CD14-positive monocyte (primary cell): ENCODE data around the gene BBLN. TPM values are rescaled to one million over a fixed set of nuclear protein-coding genes. Genes with fewer than 3 reads are reported as not detected.

Experiments
- DNase-seq, 3 donors: peaks; one replicate each; pipeline ENCODE4 v3.0.0-alpha.2; 2011 to 2022
- H2AFZ ChIP-seq: 2 replicates; pipeline ENCODE4 v1.6.0; 2012; ENCODE audit warnings: mild to moderate bottlenecking, low read depth, low read length, inconsistent platforms; ENCODE audit not compliant: insufficient read depth, poor library complexity, severe bottlenecking
- H3K27ac ChIP-seq, 2 donors: 1 replicate in 1 of 2; 2 replicates in 1 of 2; pipeline ENCODE4 v1.5.1; 2012 to 2013; ENCODE audit warnings: low read length in 2 of 2, control low read depth in 1 of 2, inconsistent platforms in 1 of 2, low read depth in 1 of 2, mild to moderate bottlenecking in 1 of 2
- H3K27me3 ChIP-seq, 2 donors: one replicate each; pipeline versions ENCODE4 v1.6.0 to v1.6.1; 2011 to 2013; ENCODE audit warnings: low read length in 2 of 2; ENCODE audit not compliant: control insufficient read depth in 2 of 2, insufficient read depth in 2 of 2
- H3K36me3 ChIP-seq, 2 donors: replicated peaks in 1 of 2; 1 replicate in 1 of 2; 2 replicates in 1 of 2; pipeline versions ENCODE4 v1.5.1 to v1.6.1; 2012 to 2013; ENCODE audit warnings: low read length in 2 of 2, control low read depth in 1 of 2, inconsistent platforms in 1 of 2, mild to moderate bottlenecking in 1 of 2; ENCODE audit not compliant: insufficient read depth in 2 of 2, control insufficient read depth in 1 of 2
- H3K4me1 ChIP-seq, 2 donors: 1 replicate in 1 of 2; 2 replicates in 1 of 2; pipeline versions ENCODE4 v1.5.1 to v1.6.1; 2012 to 2013; ENCODE audit warnings: low read length in 2 of 2, control low read depth in 1 of 2, inconsistent platforms in 1 of 2, mild to moderate bottlenecking in 1 of 2, moderate library complexity in 1 of 2; ENCODE audit not compliant: insufficient read depth in 2 of 2, control insufficient read depth in 1 of 2
- H3K4me2 ChIP-seq: replicated peaks from 2 replicates; pipeline ENCODE3; 2012; ENCODE audit warnings: low read length, moderate library complexity, mild to moderate bottlenecking; ENCODE audit not compliant: poor library complexity, severe bottlenecking; ENCODE audit errors: extremely low read depth
- H3K4me3 ChIP-seq, 3 experiments: fragments of 200-600 bp in 1 of 3; sonication (generic) in 1 of 3; replicated peaks in 1 of 3; 1 replicate in 2 of 3; 2 replicates in 1 of 3; pipeline ENCODE4 v1.5.1; 2011 to 2013; ENCODE audit warnings: low read length in 3 of 3, mild to moderate bottlenecking in 3 of 3, control low read depth in 2 of 3, low read depth in 2 of 3, inconsistent platforms in 1 of 3, moderate library complexity in 1 of 3
- H3K79me2 ChIP-seq: 2 replicates; pipeline ENCODE4 v1.6.0; 2012; ENCODE audit warnings: mild to moderate bottlenecking, control low read depth, inconsistent platforms, low read length, moderate library complexity; ENCODE audit not compliant: insufficient read depth
- H3K9ac ChIP-seq: 2 replicates; pipeline ENCODE4 v1.6.0; 2017; ENCODE audit warnings: low read length, mild to moderate bottlenecking; ENCODE audit not compliant: insufficient read depth, poor library complexity, severe bottlenecking
- H3K9me3 ChIP-seq, 2 donors: replicated peaks in 1 of 2; 1 replicate in 1 of 2; 2 replicates in 1 of 2; pipeline versions ENCODE4 v1.5.1 to v1.6.1; 2012 to 2013; ENCODE audit warnings: low read length in 2 of 2, control low read depth in 1 of 2; ENCODE audit not compliant: control insufficient read depth in 1 of 2, insufficient read depth in 1 of 2
- H4K20me1 ChIP-seq: 2 replicates; pipeline ENCODE4 v1.6.0; 2012; ENCODE audit warnings: mild to moderate bottlenecking, low read length, control low read depth, moderate library complexity; ENCODE audit not compliant: insufficient read depth
- H3K27ac Mint-ChIP-seq, 7 donors: one replicate each; pipeline ENCODE4 v1.8.0; 2020; ENCODE audit warnings: mild to moderate bottlenecking in 7 of 7, mixed read lengths in 7 of 7, moderate library complexity in 6 of 7, inconsistent platforms in 2 of 7
- H3K27me3 Mint-ChIP-seq, 3 donors: one replicate each; pipeline ENCODE4 v1.8.0; 2021 to 2022; ENCODE audit warnings: low read depth in 3 of 3, mild to moderate bottlenecking in 3 of 3, mixed read lengths in 3 of 3, moderate library complexity in 3 of 3, inconsistent platforms in 1 of 3
- H3K36me3 Mint-ChIP-seq, 2 donors: one replicate each; pipeline ENCODE4 v1.8.0; 2020; ENCODE audit warnings: mixed read lengths in 2 of 2, inconsistent platforms in 1 of 2, mild to moderate bottlenecking in 1 of 2
- H3K4me1 Mint-ChIP-seq: one replicate; pipeline ENCODE4 v1.8.0; 2020; ENCODE audit warnings: mild to moderate bottlenecking, mixed read lengths
- H3K4me3 Mint-ChIP-seq, 2 donors: one replicate each; pipeline ENCODE4 v1.8.0; 2020; ENCODE audit warnings: mild to moderate bottlenecking in 2 of 2, mixed read lengths in 2 of 2, moderate library complexity in 1 of 2
- H3K9me3 Mint-ChIP-seq, 7 donors: one replicate each; pipeline ENCODE4 v1.8.0; 2020 to 2022; ENCODE audit warnings: mixed read lengths in 7 of 7, mild to moderate bottlenecking in 6 of 7, moderate library complexity in 6 of 7, inconsistent platforms in 2 of 7
- CTCF ChIP-seq: fragments of 200-600 bp; IDR thresholded peaks from one replicate; pipeline ENCODE4 v1.8.0; 2022; ENCODE audit warnings: antibody characterized with exemption, mild to moderate bottlenecking
- WGBS: methylation state at CpG from one replicate; pipeline ENCODE4 v1.1.5; 2013; ENCODE audit warnings: missing lambda C conversion rate; ENCODE audit not compliant: insufficient coverage; 5-methylcytosine and 5-hydroxymethylcytosine counted together
- intact Hi-C, 2 donors: fragments of 100-400 bp; cut with micrococcal nuclease; formaldehyde crosslinking; loops; one replicate each; pipeline versions ENCODE4 v1.15.0 to v1.15.1; 2023
- polyA plus RNA-seq, 3 donors: library from polyadenylated mRNA; depleted of rRNA in 1 of 3; unstranded in 2 of 3; stranded (reverse) in 1 of 3; fragments of 300-500 nt in 2 of 3; fragments of >200 nt in 1 of 3; fragmentation: Illumina TruSeq in 2 of 3; gene quantifications; 1 replicate in 2 of 3; 2 replicates in 1 of 3; pipeline ENCODE4 v1.2.3, GENCODE V29; 2012 to 2021

BBLN gene
- polyA plus RNA-seq, 3 donors = 51.5 to 74.8 (median 54.5) TPM

DNA sequence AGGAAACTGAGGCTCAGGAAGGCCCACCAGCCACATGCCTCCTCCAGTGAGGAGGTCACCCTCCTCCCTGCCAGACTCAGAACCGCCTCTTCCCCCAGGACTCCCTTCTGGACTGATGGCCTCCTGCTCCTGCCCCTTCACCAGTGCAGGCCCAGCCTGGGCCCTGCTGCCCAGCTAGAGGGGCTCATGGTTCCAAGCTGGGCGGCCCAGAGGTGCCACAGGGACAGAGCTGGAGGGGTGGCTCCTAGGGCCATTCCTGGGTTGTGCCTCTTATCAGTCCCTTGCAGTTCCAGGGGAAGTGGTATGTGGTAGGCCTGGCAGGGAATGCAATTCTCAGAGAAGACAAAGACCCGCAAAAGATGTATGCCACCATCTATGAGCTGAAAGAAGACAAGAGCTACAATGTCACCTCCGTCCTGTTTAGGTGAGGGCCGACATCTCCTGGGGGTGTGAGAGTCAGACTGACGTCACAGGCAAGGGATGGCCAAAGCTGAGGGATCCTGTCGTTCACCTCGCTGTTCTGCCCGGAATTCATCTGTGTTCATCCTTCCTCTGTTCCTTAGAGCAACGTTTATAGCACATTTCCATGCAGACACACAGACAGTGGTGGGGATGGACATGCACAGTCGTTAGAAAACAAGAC is 10.0 kb upstream of the BBLN start:
- no peaks in the 10 kb centered on the region for H3K4me1 ChIP-seq
- H3K4me2 ChIP-seq = no peak overlapping the region
- H3K27me3 Mint-ChIP-seq = peaks cover 0 to 12% (median 5%) of the 10 kb centered on the region in 3 donors
- no peak overlapping the region for H3K4me3 ChIP-seq
- intact Hi-C loops = no loop called here
- no peaks in the 10 kb centered on the region for H3K79me2 ChIP-seq
- H3K9me3 ChIP-seq = no peaks in the 10 kb centered on the region
- H3K27me3 ChIP-seq = no peaks in the 10 kb centered on the region
- TF ChIP-seq CTCF = no peak
- no peak overlapping the region for H2AFZ ChIP-seq
- H3K9me3 Mint-ChIP-seq = no peaks in the 10 kb centered on the region
- no peak overlapping the region for H3K27ac ChIP-seq
- no peaks in the 10 kb centered on the region for H3K36me3 Mint-ChIP-seq
- no peak overlapping the region for H3K4me3 Mint-ChIP-seq
- no peak overlapping the region for H3K9ac ChIP-seq
- H3K4me1 Mint-ChIP-seq = no peaks in the 10 kb centered on the region
- no peaks in the 10 kb centered on the region for H4K20me1 ChIP-seq
- DNase-seq = no peak
- H3K27ac Mint-ChIP-seq = no peak overlapping the region
- WGBS = 40% methylated on average over 6 of the region's 11 CpGs
- H3K36me3 ChIP-seq = no peaks in the 10 kb centered on the region

GRCh38 chr9:128150594-128151308 is 9.3 kb upstream of the BBLN start:
- H3K4me3 ChIP-seq = no peak overlapping the region
- peak; percentile 14 for TF ChIP-seq CTCF
- H3K36me3 ChIP-seq = no peaks in the 10 kb centered on the region
- Mint-ChIP-seq H3K36me3 (no peaks in the 10 kb centered on the region), H3K27me3 (peaks cover 1 to 12% (median 5%) of the 10 kb centered on the region in 3 donors), H3K27ac (peak overlapping the region in 2 of 7 donors; percentile 8 to 13), H3K4me1 (no peaks in the 10 kb centered on the region), H3K9me3 (no peaks in the 10 kb centered on the region), H3K4me3 (no peak overlapping the region)
- H3K9ac ChIP-seq = no peak overlapping the region
- H2AFZ ChIP-seq = no peak overlapping the region
- H3K79me2 ChIP-seq = no peaks in the 10 kb centered on the region
- intact Hi-C loops = no loop called here
- no peaks in the 10 kb centered on the region for H4K20me1 ChIP-seq
- no peaks in the 10 kb centered on the region for H3K4me1 ChIP-seq
- H3K4me2 ChIP-seq = no peak overlapping the region
- no peaks in the 10 kb centered on the region for H3K27me3 ChIP-seq
- DNase-seq = no peak
- no peaks in the 10 kb centered on the region for H3K9me3 ChIP-seq
- 86% methylated on average over 19 of the region's 19 CpGs for WGBS
- H3K27ac ChIP-seq = no peak overlapping the region
